ENCODE results near the gene RAB31. TPM values are rescaled to one million over a fixed set of nuclear protein-coding genes. Genes with fewer than 3 reads are reported as not detected.

Gene RAB31
- total RNA-seq, 2 donors from 2014 or later, result 4.7 to 16.0 TPM

- Histone ChIP-seq H3K36me3 (no peaks in the 10 kb centered on the region), H3K9me3 (no peaks in the 10 kb centered on the region), H3K27me3 (no peaks in the 10 kb centered on the region), H3K4me1 (no peaks in the 10 kb centered on the region), H3K9ac (ENCODE audit: low read depth in 2 of 2, low read length in 2 of 2) (no peak overlapping the region), H3K27ac (no peak overlapping the region), H3K4me3 (no peak overlapping the region)
- DNase-seq, result no peak
- intact Hi-C loops (cut with DNase I), result no loop called here
- TF ChIP-seq CTCF (IDR thresholded peaks at IDR 0.05), result no peak
Measured at GRCh38 chr18:9788140-9788539, 80.0 kb downstream of the RAB31 start.

GRCh38 chr18:9788860-9789259 lies 80.8 kb downstream of the RAB31 start:
- no peaks in the 10 kb centered on the region for H3K36me3 ChIP-seq
- intact Hi-C loops (cut with DNase I), result no loop called here
- no peaks in the 10 kb centered on the region for H3K4me1 ChIP-seq
- no peak overlapping the region for H3K9ac ChIP-seq (ENCODE audit: low read depth in 2 of 2, low read length in 2 of 2)
- H3K27ac ChIP-seq, result no peak overlapping the region
- no peak for TF ChIP-seq CTCF (IDR thresholded peaks at IDR 0.05)
- H3K4me3 ChIP-seq, result no peak overlapping the region
- H3K27me3 ChIP-seq, result no peaks in the 10 kb centered on the region
- DNase-seq, result no peak
- H3K9me3 ChIP-seq, result no peaks in the 10 kb centered on the region

- no peak for DNase-seq
- Histone ChIP-seq H3K9me3 (no peaks in the 10 kb centered on the region), H3K27ac (no peak overlapping the region), H3K27me3 (no peaks in the 10 kb centered on the region), H3K4me3 (no peak overlapping the region), H3K4me1 (no peaks in the 10 kb centered on the region), H3K36me3 (no peaks in the 10 kb centered on the region), H3K9ac (ENCODE audit: low read depth in 2 of 2, low read length in 2 of 2) (no peak overlapping the region)
- no peak for TF ChIP-seq CTCF (IDR thresholded peaks at IDR 0.05)
- intact Hi-C loops (cut with DNase I), result no loop called here
Measured at GRCh38 chr18:9790261-9790660, 82.2 kb downstream of the RAB31 start.

GRCh38 chr18:9791991-9792390 lies 83.9 kb downstream of the RAB31 start:
- no peak for TF ChIP-seq CTCF (IDR thresholded peaks at IDR 0.05)
- no peaks in the 10 kb centered on the region for H3K36me3 ChIP-seq
- no peak overlapping the region for H3K9ac ChIP-seq (ENCODE audit: low read depth in 2 of 2, low read length in 2 of 2)
- intact Hi-C loops (cut with DNase I), result no loop called here
- H3K4me3 ChIP-seq, result no peak overlapping the region
- H3K27me3 ChIP-seq, result no peaks in the 10 kb centered on the region
- DNase-seq, result no peak
- no peak overlapping the region for H3K27ac ChIP-seq
- H3K9me3 ChIP-seq, result no peaks in the 10 kb centered on the region
- no peaks in the 10 kb centered on the region for H3K4me1 ChIP-seq

GRCh38 chr18:9792565-9793245 lies 84.6 kb downstream of the RAB31 start:
- peak; percentile 44 for TF ChIP-seq CTCF (IDR thresholded peaks at IDR 0.05)
- Histone ChIP-seq H3K36me3 (no peaks in the 10 kb centered on the region), H3K27me3 (no peaks in the 10 kb centered on the region), H3K9me3 (no peaks in the 10 kb centered on the region), H3K9ac (ENCODE audit: low read depth in 2 of 2, low read length in 2 of 2) (no peak overlapping the region), H3K27ac (no peak overlapping the region), H3K4me1 (no peaks in the 10 kb centered on the region), H3K4me3 (no peak overlapping the region)
- no peak for DNase-seq
- intact Hi-C loops (cut with DNase I), result no loop called here

Data from colonic mucosa (tissue), 4 donors.